Measurements from ENCODE around the gene FGF1.
A peak's percentile ranks its signal among the peaks of the same experiment; 100 is the strongest.

Gene FGF1

DNA sequence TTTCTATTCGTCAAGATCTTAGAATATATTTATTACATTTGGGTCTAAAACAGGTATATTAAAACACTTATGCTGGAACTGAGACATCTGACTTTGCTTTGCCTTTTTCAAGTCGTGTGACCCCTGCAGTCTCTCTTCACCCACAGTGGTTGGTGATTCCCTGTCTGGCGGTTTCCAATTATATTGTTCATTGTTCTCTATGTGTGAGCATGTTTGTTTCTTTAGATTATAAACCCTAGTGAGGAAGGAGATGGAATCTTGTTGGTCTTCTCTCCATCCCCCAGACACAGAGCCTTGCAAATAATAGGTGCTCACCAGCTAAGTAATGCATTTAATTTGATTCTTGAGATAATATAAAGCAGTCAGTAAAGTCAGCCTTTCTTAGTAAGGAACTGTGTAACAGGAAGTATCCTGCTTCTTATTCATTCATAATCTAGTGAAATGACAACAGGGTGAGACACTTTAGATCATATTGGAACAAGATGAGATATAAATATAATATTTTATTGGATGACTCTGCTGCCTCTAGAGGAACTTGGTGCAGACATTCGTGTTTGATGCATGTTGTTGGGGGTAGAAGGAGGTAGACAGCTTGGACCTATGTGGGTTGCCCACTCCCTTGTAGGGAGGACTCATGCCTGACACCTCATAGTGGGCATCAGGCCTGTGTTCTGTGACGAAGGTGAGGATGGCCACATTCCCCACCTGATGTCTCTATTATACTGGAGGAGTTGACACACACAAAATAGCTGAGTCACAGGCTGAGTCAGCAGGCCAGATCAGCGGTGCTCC, 88.1 kb downstream of the FGF1 start:
- DNase-seq (ENCODE audit: low read depth): peak; percentile 55
- TF ChIP-seq, protein P1, sequence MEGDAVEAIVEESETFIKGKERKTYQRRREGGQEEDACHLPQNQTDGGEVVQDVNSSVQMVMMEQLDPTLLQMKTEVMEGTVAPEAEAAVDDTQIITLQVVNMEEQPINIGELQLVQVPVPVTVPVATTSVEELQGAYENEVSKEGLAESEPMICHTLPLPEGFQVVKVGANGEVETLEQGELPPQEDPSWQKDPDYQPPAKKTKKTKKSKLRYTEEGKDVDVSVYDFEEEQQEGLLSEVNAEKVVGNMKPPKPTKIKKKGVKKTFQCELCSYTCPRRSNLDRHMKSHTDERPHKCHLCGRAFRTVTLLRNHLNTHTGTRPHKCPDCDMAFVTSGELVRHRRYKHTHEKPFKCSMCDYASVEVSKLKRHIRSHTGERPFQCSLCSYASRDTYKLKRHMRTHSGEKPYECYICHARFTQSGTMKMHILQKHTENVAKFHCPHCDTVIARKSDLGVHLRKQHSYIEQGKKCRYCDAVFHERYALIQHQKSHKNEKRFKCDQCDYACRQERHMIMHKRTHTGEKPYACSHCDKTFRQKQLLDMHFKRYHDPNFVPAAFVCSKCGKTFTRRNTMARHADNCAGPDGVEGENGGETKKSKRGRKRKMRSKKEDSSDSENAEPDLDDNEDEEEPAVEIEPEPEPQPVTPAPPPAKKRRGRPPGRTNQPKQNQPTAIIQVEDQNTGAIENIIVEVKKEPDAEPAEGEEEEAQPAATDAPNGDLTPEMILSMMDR (IDR thresholded peaks at IDR 0.05; ENCODE audit: low read depth, low read length): no peak
- TF ChIP-seq, protein P2, sequence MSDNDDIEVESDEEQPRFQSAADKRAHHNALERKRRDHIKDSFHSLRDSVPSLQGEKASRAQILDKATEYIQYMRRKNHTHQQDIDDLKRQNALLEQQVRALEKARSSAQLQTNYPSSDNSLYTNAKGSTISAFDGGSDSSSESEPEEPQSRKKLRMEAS (IDR thresholded peaks at IDR 0.05; ENCODE audit: low read depth, low read length): no peak
- TF ChIP-seq MYC (IDR thresholded peaks at IDR 0.05; ENCODE audit: low read depth, low read length) (no peak), POLR2A (IDR thresholded peaks at IDR 0.05; ENCODE audit: extremely low read depth, insufficient read length) (no peak)
- H3K4me3 ChIP-seq (ENCODE audit: low read depth, low read length): no peak overlapping the region

- DNase-seq (ENCODE audit: low read depth): no peak
- no peak overlapping the region for H3K4me3 ChIP-seq (ENCODE audit: low read depth, low read length)
- TF ChIP-seq, protein P2 (IDR thresholded peaks at IDR 0.05; ENCODE audit: low read depth, low read length): no peak
- TF ChIP-seq MYC (IDR thresholded peaks at IDR 0.05; ENCODE audit: low read depth, low read length): no peak
- TF ChIP-seq, protein P1 (IDR thresholded peaks at IDR 0.05; ENCODE audit: low read depth, low read length): no peak
Observed at GRCh38 chr5:142597025-142597424, 88.9 kb downstream of the FGF1 start.

- DNase-seq (ENCODE audit: low read depth): no peak
- H3K4me3 ChIP-seq (ENCODE audit: low read depth, low read length): no peak overlapping the region
- TF ChIP-seq MYC (IDR thresholded peaks at IDR 0.05; ENCODE audit: low read depth, low read length) (no peak), POLR2A (IDR thresholded peaks at IDR 0.05; ENCODE audit: extremely low read depth, insufficient read length) (no peak)
- TF ChIP-seq, protein P2 (IDR thresholded peaks at IDR 0.05; ENCODE audit: low read depth, low read length): no peak
- TF ChIP-seq, protein P1 (IDR thresholded peaks at IDR 0.05; ENCODE audit: low read depth, low read length): no peak
Observed at GRCh38 chr5:142592365-142592764, 93.5 kb downstream of the FGF1 start.

DNA sequence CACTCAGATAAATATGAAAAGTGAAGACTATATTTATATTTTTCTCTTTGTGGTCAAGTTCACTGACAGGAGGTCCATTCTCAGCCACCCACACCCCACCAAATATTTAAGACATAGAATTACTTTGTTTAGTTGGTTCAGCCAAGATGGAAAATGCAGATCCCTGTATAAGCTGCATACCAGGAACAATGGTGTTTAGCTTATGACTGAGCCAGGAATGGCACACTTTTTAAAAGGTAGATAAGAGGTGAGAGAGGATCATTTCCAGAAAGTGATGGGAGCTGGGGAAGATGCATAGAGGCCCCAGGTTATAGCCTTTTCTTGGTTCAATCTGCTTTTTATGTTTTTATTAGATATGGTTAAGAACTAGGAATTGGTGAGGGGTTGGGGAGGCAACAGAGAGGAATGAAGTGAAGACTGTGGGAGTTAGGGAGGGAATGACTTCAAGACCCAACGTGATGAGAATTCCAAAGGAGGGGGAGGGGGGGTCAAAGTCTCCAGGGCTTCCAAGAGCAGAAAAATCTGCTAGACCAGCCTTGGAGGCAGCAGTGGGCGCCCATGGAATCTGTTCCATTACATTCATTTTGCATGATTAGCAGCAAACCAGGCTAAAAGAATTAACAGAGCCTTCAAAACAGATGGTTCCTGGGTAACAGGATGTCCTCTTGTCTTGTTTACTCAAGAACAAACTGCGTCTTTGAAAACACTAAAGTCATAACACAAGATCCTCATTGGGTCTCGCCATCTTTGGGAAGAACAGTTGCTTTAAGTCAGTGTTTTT, 95.2 kb downstream of the FGF1 start:
- H3K4me3 ChIP-seq (ENCODE audit: low read depth, low read length): no peak overlapping the region
- DNase-seq (ENCODE audit: low read depth): no peak
- TF ChIP-seq, protein P2 (IDR thresholded peaks at IDR 0.05; ENCODE audit: low read depth, low read length): no peak
- TF ChIP-seq MYC (IDR thresholded peaks at IDR 0.05; ENCODE audit: low read depth, low read length): no peak
- no peak for TF ChIP-seq POLR2A (IDR thresholded peaks at IDR 0.05; ENCODE audit: extremely low read depth, insufficient read length)
- TF ChIP-seq, protein P1 (IDR thresholded peaks at IDR 0.05; ENCODE audit: low read depth, low read length): no peak

- no peak for DNase-seq (ENCODE audit: low read depth)
- no peak overlapping the region for H3K4me3 ChIP-seq (ENCODE audit: low read depth, low read length)
- TF ChIP-seq, protein P2 (IDR thresholded peaks at IDR 0.05; ENCODE audit: low read depth, low read length): no peak
- TF ChIP-seq POLR2A (IDR thresholded peaks at IDR 0.05; ENCODE audit: extremely low read depth, insufficient read length) (no peak), MYC (IDR thresholded peaks at IDR 0.05; ENCODE audit: low read depth, low read length) (no peak)
- TF ChIP-seq, protein P1 (IDR thresholded peaks at IDR 0.05; ENCODE audit: low read depth, low read length): no peak
Observed at GRCh38 chr5:142589720-142590119, 96.2 kb downstream of the FGF1 start.
